ENCODE measurements around the gene SLC15A3.
A peak's percentile ranks its signal among the peaks of the same experiment; 100 is the strongest.
"Not testable (repeated sequence)": the region's sequence is repeated elsewhere in the genome, so short reads cannot be mapped to it uniquely, and the experiment has no call there.

The SLC15A3 gene

DNA sequence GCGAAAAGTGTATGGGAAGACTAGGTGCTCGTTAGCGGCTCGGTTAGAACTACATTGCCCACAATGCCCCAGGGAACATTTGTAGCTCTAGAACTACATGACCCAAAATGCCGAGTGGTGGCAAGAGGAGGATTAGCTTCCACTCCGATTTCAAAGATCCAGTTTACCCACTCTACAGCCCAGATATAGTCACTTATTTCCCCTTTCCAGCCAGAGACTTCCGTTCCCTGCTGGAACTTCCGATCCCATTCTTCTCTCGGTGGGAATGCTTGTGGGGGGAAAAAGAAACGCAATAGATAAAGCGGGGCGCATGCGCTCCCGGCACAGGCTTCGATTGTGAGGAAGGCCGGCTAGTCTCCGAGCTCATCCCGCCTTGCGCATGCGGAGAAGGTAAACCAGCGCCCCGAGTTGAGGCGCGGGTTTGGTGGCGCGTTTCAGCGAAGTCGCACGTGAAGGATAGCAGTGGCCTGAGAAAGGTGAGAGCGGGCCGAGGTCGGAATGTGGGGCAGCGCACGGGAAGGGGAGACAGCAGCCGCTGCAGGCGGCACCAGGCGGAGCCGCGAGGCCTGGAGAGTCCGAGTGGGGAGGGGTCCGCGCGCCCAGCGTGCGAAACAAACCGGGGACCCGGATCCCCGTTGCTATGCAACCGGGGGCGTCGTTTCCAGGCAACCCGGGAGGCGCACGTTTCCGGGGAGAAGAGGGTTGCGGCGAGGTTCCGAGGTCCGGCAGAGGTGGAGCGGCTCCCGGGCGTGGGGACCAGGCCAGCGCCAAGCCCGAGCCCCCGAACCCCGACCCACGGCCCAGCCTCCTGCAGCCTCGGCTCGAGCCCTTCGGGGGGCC, 38.0 kb downstream of the SLC15A3 start, which contains the start of gene TMEM109:
TSS of gene TMEM109 (plus strand) at position 366 of the 840 bp plus-strand sequence. CDS start 5,536 bp downstream, outside the sequence.
- DNase-seq (ENCODE audit: low spot score): peak; percentile 97

DNA sequence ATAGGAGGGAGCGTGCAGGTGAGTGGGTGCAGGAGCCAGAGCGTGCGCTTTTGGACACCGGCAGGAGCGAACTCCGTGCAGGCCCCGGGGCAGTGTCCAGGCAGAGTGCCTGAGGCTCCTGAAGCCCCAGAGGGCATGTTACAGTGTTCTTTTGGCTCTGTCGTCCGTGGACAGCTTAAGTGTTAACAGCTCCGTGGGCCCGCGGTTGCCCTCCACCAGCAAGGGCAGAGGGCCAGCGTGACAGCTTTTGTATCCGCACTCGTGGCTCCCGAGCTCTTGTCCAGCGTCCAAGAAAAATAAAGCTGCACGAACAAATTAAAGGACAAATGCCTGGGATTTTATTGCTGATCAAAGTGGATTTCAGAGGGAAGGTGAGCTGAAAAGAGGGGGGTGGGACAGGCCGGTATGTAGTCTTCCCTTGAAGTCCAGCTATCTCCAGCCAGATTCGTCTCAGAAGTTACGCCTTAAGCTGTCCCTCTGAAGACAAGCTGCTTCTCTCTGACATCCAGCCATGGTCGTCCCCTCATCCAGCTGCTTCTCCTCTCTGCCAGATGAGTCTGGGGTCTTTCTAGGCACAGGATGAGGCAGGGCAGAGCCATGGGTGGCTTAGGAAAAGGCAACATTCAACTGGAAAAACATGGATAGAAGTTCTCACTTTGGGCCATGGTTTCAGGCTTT, 39.0 kb downstream of the SLC15A3 start:
- no peak for DNase-seq (ENCODE audit: low spot score)

- DNase-seq (ENCODE audit: low spot score): no peak
Observed at GRCh38 chr11:60912223-60912850, 39.6 kb downstream of the SLC15A3 start.

DNA sequence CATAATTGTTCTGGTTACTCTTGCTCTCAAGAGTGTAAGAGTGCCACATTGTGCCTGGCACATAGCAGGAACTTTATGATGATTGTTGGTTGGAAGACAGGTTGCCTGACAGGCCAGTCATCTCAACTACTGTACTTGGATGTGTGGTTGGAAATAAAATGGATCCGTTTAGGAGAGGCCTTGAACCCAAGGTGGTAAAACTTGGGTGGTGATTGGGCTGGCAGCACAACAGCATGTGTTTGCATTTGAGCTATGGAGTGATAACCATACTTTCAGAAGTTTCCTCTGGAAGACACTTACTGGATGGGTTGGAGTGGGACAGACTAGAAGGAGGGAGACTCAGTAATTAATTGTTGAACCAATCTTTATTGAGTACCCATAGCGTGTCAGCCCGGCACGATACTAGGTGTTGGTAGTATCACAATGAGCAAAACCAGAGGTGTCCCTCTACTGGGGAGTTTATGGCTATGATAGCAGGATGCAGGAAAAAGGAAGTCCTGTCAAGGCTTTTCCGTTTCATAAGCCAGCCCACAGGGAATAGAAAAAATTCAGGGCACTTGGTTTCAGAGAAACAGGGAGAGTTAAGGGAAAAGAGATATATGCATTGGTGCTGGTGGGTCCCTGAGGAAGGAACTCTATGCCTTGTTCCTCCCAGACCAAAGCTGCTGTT, 41.1 kb downstream of the SLC15A3 start:
- no peak for DNase-seq (ENCODE audit: low spot score)

- peak; percentile 77 for DNase-seq (ENCODE audit: low spot score)
Observed at GRCh38 chr11:60910281-60910687, 41.7 kb downstream of the SLC15A3 start.

- not testable (repeated sequence) for DNase-seq (ENCODE audit: low spot score)
Observed at GRCh38 chr11:60909680-60910280, 42.2 kb downstream of the SLC15A3 start.

GRCh38 chr11:60908803-60909202, 43.2 kb downstream of the SLC15A3 start:
- no peak for DNase-seq (ENCODE audit: low spot score)

GRCh38 chr11:60906132-60906972, 45.6 kb downstream of the SLC15A3 start, which contains the start of gene PRPF19:
TSS of gene PRPF19 (minus strand) at chr11:60906585. CDS start at chr11:60906382, 203 bp downstream.
- DNase-seq (ENCODE audit: low spot score): peak; percentile 98

GRCh38 chr11:60905551-60906113, 46.3 kb downstream of the SLC15A3 start:
- no peak for DNase-seq (ENCODE audit: low spot score)

DNA sequence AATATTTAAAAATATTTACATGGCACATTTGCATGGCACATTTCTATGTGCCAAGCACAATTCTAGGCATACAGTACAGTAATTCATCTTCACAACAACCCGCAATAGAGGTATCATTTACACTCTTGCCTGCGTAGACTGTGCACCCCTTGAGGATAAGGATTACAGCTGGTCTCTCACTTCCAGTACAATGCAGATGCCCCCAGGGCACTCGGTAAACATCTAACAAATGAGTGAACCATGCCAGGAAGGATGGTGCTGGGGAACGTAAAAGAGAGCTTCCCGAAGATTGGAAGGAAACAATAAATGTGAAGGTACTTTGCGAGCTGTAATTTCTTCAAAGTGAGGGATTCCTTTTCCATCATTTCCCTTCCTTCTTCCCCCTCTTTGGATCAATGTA, 46.9 kb downstream of the SLC15A3 start:
- DNase-seq (ENCODE audit: low spot score): no peak

GRCh38 chr11:60902625-60903024, 49.4 kb downstream of the SLC15A3 start:
- DNase-seq (ENCODE audit: low spot score): no peak

- peak; percentile 36 for DNase-seq (ENCODE audit: low spot score)
Observed at GRCh38 chr11:60900673-60901404, 51.1 kb downstream of the SLC15A3 start.

DNA sequence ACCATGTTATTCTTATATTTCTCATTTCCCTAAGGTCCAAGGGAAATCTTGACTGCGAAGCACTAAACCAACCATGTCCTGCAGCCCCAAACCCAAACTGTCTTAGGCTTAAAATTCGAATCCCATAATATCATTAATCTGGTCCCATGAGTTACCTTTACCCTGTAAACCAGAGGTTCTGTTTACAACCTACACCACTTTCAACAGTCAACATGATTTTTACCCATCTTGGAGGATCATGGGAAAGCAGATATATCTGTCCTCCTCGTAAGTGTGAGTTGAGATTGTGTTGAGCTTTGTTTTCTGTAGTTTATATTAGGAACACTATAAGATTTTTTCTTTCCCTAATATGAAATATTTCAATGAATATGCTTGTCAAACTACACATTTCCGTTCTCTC, 52.0 kb downstream of the SLC15A3 start:
- DNase-seq (ENCODE audit: low spot score): no peak

DNA sequence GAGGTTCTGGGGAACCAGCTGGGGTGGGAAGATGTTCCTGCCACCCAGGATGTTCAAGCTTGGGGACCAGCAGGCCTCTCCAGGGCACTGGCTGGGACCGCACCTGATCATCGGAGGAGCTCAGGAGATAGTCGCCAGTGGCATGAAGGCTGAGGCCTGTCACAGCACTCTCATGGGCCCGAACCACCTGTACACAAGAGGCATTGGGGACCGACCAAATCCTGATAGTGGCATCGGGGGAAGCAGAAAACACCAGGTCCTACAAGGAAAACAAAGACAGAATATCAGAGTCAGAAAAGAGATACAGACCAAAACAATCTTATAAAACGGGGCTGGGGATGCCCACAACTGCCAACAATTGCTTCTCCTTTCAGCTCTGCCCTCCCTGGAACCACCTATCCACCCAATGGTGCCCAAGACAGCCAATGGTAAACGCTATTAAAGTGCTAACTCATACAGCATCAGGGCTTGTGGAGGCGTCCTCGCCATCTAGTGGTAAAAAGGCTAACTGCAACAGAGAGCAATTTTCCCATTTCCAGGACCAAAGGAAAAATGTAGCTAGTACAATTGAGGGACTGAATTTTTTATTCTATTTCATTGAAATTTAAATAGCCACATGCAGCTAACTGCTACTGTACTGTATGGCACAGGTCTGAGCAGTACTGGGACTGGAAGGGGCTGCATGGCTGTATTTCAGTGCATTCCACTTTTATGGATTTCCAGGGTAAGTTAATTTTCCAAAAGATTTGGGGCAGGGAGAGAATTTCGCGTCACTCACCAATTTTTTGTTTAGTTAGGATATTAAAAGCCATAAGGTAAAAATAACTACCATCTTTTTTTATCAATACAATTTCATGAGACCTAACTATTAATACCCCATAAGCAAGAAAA, 52.7 kb downstream of the SLC15A3 start:
- peak; percentile 68 for DNase-seq (ENCODE audit: low spot score)

- DNase-seq (ENCODE audit: low spot score): no peak
Observed at GRCh38 chr11:60897496-60897895, 54.5 kb downstream of the SLC15A3 start.

- no peak for DNase-seq (ENCODE audit: low spot score)
Observed at GRCh38 chr11:60895687-60896086, 56.3 kb downstream of the SLC15A3 start.

- no peak for DNase-seq (ENCODE audit: low spot score)
Observed at GRCh38 chr11:60891103-60891741, 60.8 kb downstream of the SLC15A3 start.

DNA sequence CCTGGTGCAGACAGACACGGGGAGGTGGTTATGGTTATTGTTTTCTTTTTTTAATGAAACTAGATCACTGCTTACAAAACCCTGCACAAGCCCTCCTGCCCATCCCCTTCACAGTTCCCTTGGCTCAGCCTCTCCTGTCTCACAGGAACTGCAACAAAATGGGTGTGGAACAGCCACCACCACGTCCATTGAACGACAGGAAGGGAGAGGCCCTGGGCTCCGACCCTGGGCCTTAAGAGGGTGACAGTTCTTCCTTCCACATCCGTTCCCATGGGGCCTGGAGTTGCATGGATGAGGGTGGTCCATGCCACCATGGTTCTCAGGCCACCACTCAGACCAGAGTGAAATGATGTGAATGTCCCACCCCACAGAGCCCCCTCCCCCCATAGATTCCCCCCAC, 61.3 kb downstream of the SLC15A3 start:
- DNase-seq (ENCODE audit: low spot score): no peak
